ENCODE data around the gene LGR5. TPM values are rescaled to one million over a fixed set of nuclear protein-coding genes. Genes with fewer than 3 reads are reported as not detected.

LGR5 gene
- total and polyA plus RNA-seq, 9 of the 15 experiments (the other 6 are each of a cell fraction or from before 2014, with no cell fraction given) = not detected

- H3K4me1 ChIP-seq (replicated peaks in 1 of 2; ENCODE audit: control insufficient read depth in 2 of 2, insufficient read depth in 2 of 2, low read length in 2 of 2) = no peaks in the 10 kb centered on the region
- H3K9ac ChIP-seq (ENCODE audit: insufficient read depth in 1 of 2, low read depth in 2 of 2, low read length in 2 of 2) = no peak overlapping the region
- H3K4me2 ChIP-seq (ENCODE audit: insufficient read depth, low read length) = no peak overlapping the region
- in situ Hi-C loops (cut with MboI) (no loop called here), intact Hi-C loops (cut with micrococcal nuclease) (no loop called here)
- CTCF ChIA-PET (ENCODE audit: low intra/inter-chr PET ratio) = no interaction called here
- H3K79me2 ChIP-seq (ENCODE audit: control insufficient read depth, insufficient read depth, low read length) = no peaks in the 10 kb centered on the region
- H3K36me3 ChIP-seq (ENCODE audit: control insufficient read depth, insufficient read depth, low read length) = no peaks in the 10 kb centered on the region
- WGBS (ENCODE audit: insufficient coverage, low coverage, missing lambda C conversion rate) = 4% methylated on average over 2 of the region's 2 CpGs
- no peak for FAIRE-seq
- no peak overlapping the region for H3K4me3 ChIP-seq
- no peaks in the 10 kb centered on the region for H4K20me1 ChIP-seq (replicated peaks; ENCODE audit: control insufficient read depth, insufficient read depth, low read length)
- BruUV-seq (replicated peaks) = no TSS peak
- ATAC-seq = no peak
- no peak overlapping the region for H3K27ac ChIP-seq (ENCODE audit: extremely low read depth, low read depth, low read length)
- DNase-seq (ENCODE audit: extremely low read depth in 1 of 4, low spot score in 3 of 4) = no peak
- H3K9me1 ChIP-seq (ENCODE audit: control insufficient read depth, insufficient read depth, low read length) = no peaks in the 10 kb centered on the region
- no peaks in the 10 kb centered on the region for H3K9me3 ChIP-seq (replicated peaks; ENCODE audit: control insufficient read depth, insufficient read depth, low read depth, low read length)
- H2AFZ ChIP-seq (ENCODE audit: low read depth, low read length) = no peak overlapping the region
- peaks cover 0 to 5% of the 10 kb centered on the region in 2 experiments; a peak in 1 of 5 replicates for H3K27me3 ChIP-seq (ENCODE audit: control insufficient read depth in 2 of 2, insufficient read depth in 2 of 2, low read length in 2 of 2)
- POLR2A ChIA-PET = interaction anchor here (2.1 kb wide), 1 partner anchor 8 kb away, joined by 7 read pairs; no protein-coding TSS in a partner anchor
- TF ChIP-seq FOXO4 (CRISPR knock-in tag; IDR thresholded peaks at IDR 0.05) (no peak), SUPT5H (IDR thresholded peaks at IDR 0.05) (no peak), ZBTB7A (IDR thresholded peaks at IDR 0.05; ENCODE audit: borderline replicate concordance, control insufficient read depth, low read depth, low read length) (no peak), ZNF224 (CRISPR knock-in tag; IDR thresholded peaks at IDR 0.05) (no peak), ZNF431 (CRISPR knock-in tag; IDR thresholded peaks at IDR 0.05) (no peak), RBM25 (IDR thresholded peaks at IDR 0.05; ENCODE audit: low read depth, low read length, severe bottlenecking) (no peak), PHB (CRISPR knock-in tag; IDR thresholded peaks at IDR 0.05) (no peak), HNRNPK (IDR thresholded peaks at IDR 0.05; ENCODE audit: low read depth, low read length, poor library complexity, severe bottlenecking) (no peak), RBFOX2 (IDR thresholded peaks at IDR 0.05; ENCODE audit: low read depth, low read length) (no peak), HMGXB4 (CRISPR knock-in tag; IDR thresholded peaks at IDR 0.05) (no peak), IRF2 (CRISPR knock-in tag; IDR thresholded peaks at IDR 0.05) (no peak), ELK3 (CRISPR knock-in tag; IDR thresholded peaks at IDR 0.05) (no peak), KLF13 (tag; IDR thresholded peaks at IDR 0.05; ENCODE audit: borderline replicate concordance, low read depth) (no peak), PYGO2 (tag; IDR thresholded peaks at IDR 0.05) (no peak), TCF7L2 (IDR thresholded peaks at IDR 0.05; ENCODE audit: low read depth, low read length) (no peak), ESRRB (CRISPR knock-in tag; IDR thresholded peaks at IDR 0.05; ENCODE audit: borderline replicate concordance) (no peak), SAFB (IDR thresholded peaks at IDR 0.05; ENCODE audit: borderline replicate concordance, low read depth, low read length) (no peak), NR2F6 (CRISPR knock-in tag; IDR thresholded peaks at IDR 0.05) (no peak)
Observed at GRCh38 chr12:71400481-71400880, 39.1 kb upstream of the LGR5 start.

All from K562 (cell line).